Measurements from ENCODE around the gene DIPK1B.

DNA sequence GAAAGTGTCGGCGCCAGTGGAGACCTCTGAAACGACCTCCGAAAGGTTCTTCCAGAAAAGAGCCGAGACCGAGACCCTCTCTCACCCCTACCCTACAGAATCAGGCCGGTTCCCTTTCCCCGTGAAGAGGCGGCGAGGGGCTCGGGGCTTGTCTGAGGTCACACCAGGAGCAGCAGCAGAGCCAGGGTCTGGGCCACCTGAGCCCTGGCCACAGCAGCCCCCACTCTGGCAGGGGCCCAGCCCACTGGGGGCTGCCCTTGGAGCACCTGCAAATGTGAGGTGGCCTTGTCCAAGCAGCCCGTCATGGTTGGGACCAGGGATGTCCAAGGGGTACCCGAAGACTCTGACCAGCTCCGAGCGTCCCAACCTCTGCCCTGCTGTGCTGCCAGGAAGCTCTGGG is 34.3 kb upstream of the DIPK1B start:
- TF ChIP-seq, protein P1, sequence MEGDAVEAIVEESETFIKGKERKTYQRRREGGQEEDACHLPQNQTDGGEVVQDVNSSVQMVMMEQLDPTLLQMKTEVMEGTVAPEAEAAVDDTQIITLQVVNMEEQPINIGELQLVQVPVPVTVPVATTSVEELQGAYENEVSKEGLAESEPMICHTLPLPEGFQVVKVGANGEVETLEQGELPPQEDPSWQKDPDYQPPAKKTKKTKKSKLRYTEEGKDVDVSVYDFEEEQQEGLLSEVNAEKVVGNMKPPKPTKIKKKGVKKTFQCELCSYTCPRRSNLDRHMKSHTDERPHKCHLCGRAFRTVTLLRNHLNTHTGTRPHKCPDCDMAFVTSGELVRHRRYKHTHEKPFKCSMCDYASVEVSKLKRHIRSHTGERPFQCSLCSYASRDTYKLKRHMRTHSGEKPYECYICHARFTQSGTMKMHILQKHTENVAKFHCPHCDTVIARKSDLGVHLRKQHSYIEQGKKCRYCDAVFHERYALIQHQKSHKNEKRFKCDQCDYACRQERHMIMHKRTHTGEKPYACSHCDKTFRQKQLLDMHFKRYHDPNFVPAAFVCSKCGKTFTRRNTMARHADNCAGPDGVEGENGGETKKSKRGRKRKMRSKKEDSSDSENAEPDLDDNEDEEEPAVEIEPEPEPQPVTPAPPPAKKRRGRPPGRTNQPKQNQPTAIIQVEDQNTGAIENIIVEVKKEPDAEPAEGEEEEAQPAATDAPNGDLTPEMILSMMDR (IDR thresholded peaks at IDR 0.05): no peak
- TF ChIP-seq POLR2A (IDR thresholded peaks at IDR 0.05): no peak
